ENCODE measurements around the gene FLT1.

The FLT1 gene

DNA sequence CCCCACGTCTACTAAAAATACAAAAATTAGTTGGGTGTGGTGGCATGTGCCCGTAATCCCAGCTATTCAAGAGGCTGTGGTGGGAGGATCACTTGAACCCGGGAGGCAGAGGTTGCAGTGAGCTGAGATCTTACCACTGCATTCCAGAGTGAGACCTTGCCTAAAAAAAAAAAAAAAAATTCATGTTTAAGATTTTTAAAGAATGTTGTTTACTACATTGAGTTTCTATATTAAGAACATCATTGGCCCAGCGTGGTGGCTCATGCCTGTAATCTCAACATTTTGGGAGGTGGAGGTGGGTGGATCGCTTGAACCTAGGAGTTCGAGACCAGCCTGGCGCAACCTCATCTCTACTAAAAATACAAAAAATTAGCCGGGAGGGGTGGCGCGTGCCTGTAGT, 31.9 kb upstream of the FLT1 start:
- Histone ChIP-seq H3K79me2 (ENCODE audit: control insufficient read depth, low read length) (no peaks in the 10 kb centered on the region), H3K9me3 (ENCODE audit: control insufficient read depth, insufficient read depth, low read length) (no peaks in the 10 kb centered on the region), H3K27ac (ENCODE audit: low read depth, low read length) (no peak overlapping the region), H3K27me3 (ENCODE audit: control insufficient read depth, low read length) (peaks cover 39% of the 10 kb centered on the region), H3K36me3 (ENCODE audit: control insufficient read depth, low read length) (no peaks in the 10 kb centered on the region), H4K20me1 (ENCODE audit: control insufficient read depth, insufficient read depth, low read depth, low read length) (no peaks in the 10 kb centered on the region), H3F3A (ENCODE audit: control insufficient read depth, insufficient read depth) (no peaks in the 10 kb centered on the region), H3K4me2 (ENCODE audit: low read length) (peak overlapping the region; percentile 87; the same call in 1 of the 2 replicates), H3K4me1 (ENCODE audit: control insufficient read depth, low read length) (peaks cover 71% of the 10 kb centered on the region), H3K9me2 (replicated peaks; ENCODE audit: control insufficient read depth, low read length) (no peaks in the 10 kb centered on the region), H3K4me3 (ENCODE audit: low read length) (no peak overlapping the region)
- TF ChIP-seq EZH2phosphoT487 (IDR thresholded peaks at IDR 0.05; ENCODE audit: borderline replicate concordance, low read length), result no peak
- TF ChIP-seq, protein P1, sequence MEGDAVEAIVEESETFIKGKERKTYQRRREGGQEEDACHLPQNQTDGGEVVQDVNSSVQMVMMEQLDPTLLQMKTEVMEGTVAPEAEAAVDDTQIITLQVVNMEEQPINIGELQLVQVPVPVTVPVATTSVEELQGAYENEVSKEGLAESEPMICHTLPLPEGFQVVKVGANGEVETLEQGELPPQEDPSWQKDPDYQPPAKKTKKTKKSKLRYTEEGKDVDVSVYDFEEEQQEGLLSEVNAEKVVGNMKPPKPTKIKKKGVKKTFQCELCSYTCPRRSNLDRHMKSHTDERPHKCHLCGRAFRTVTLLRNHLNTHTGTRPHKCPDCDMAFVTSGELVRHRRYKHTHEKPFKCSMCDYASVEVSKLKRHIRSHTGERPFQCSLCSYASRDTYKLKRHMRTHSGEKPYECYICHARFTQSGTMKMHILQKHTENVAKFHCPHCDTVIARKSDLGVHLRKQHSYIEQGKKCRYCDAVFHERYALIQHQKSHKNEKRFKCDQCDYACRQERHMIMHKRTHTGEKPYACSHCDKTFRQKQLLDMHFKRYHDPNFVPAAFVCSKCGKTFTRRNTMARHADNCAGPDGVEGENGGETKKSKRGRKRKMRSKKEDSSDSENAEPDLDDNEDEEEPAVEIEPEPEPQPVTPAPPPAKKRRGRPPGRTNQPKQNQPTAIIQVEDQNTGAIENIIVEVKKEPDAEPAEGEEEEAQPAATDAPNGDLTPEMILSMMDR (IDR thresholded peaks at IDR 0.05; ENCODE audit: low read depth, low read length, poor library complexity, severe bottlenecking), result no peak

DNA sequence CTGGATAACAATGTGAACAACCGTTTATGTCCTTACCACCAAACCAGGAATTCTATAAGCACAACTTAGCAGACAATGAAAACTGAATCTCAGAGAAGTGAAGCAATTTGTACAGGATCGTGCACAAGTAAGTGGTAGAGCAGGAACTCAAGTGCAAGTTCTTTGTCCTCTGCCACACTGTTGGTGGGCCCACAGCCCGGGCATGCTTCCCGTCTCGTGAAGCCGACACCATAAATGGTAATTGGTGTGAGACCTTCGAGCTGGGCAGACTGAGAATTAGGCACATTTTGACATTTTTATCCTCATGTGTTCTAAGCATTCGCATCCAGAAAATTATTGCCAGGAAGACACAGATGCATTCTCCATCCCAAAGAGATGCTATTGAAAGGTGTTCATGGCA, 27.9 kb upstream of the FLT1 start:
- no peaks in the 10 kb centered on the region for H3K79me2 ChIP-seq (ENCODE audit: control insufficient read depth, low read length)
- no peaks in the 10 kb centered on the region for H3K9me2 ChIP-seq (replicated peaks; ENCODE audit: control insufficient read depth, low read length)
- no peaks in the 10 kb centered on the region for H4K20me1 ChIP-seq (ENCODE audit: control insufficient read depth, insufficient read depth, low read depth, low read length)
- H3K9me3 ChIP-seq (ENCODE audit: control insufficient read depth, insufficient read depth, low read length), result no peaks in the 10 kb centered on the region
- no peaks in the 10 kb centered on the region for H3K36me3 ChIP-seq (ENCODE audit: control insufficient read depth, low read length)
- H3K4me3 ChIP-seq (ENCODE audit: low read length), result no peak overlapping the region
- peaks cover 26% of the 10 kb centered on the region for H3K27me3 ChIP-seq (ENCODE audit: control insufficient read depth, low read length)
- peaks cover 40% of the 10 kb centered on the region for H3K4me1 ChIP-seq (ENCODE audit: control insufficient read depth, low read length)
- TF ChIP-seq EZH2phosphoT487 (IDR thresholded peaks at IDR 0.05; ENCODE audit: borderline replicate concordance, low read length), result no peak
- H3K27ac ChIP-seq (ENCODE audit: low read depth, low read length), result no peak overlapping the region
- H3K4me2 ChIP-seq (ENCODE audit: low read length), result no peak overlapping the region
- no peaks in the 10 kb centered on the region for H3F3A ChIP-seq (ENCODE audit: control insufficient read depth, insufficient read depth)

DNA sequence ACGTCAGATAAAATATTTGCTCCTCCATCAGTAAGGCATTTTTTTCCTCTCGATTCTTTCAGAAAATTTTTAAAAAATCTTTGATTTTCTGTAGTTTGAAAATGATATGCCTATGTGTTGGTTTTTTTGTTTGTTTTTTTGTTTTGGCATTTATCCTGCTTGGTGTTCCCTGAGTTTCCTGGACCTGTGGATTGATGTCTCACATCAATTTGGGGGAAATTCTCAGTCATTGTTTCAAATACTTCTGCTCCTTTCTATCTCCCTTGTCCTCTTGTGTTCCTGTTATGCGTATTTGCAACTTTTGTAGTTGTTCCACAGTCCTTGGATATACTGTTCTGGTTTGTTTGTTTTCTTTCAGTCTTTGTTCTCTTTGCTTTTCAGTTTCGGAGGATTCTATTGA, 18.8 kb upstream of the FLT1 start:
- no peaks in the 10 kb centered on the region for H3K9me2 ChIP-seq (replicated peaks; ENCODE audit: control insufficient read depth, low read length)
- no peaks in the 10 kb centered on the region for H3F3A ChIP-seq (ENCODE audit: control insufficient read depth, insufficient read depth)
- TF ChIP-seq, protein P1 (IDR thresholded peaks at IDR 0.05; ENCODE audit: low read depth, low read length, poor library complexity, severe bottlenecking), result no peak
- no peak for TF ChIP-seq EZH2phosphoT487 (IDR thresholded peaks at IDR 0.05; ENCODE audit: borderline replicate concordance, low read length)
- no peaks in the 10 kb centered on the region for H3K27me3 ChIP-seq (ENCODE audit: control insufficient read depth, low read length)
- no peak overlapping the region for H3K4me2 ChIP-seq (ENCODE audit: low read length)
- no peaks in the 10 kb centered on the region for H3K36me3 ChIP-seq (ENCODE audit: control insufficient read depth, low read length)
- H3K79me2 ChIP-seq (ENCODE audit: control insufficient read depth, low read length), result no peaks in the 10 kb centered on the region
- no peaks in the 10 kb centered on the region for H3K9me3 ChIP-seq (ENCODE audit: control insufficient read depth, insufficient read depth, low read length)
- H3K27ac ChIP-seq (ENCODE audit: low read depth, low read length), result no peak overlapping the region
- H4K20me1 ChIP-seq (ENCODE audit: control insufficient read depth, insufficient read depth, low read depth, low read length), result no peaks in the 10 kb centered on the region
- H3K4me3 ChIP-seq (ENCODE audit: low read length), result no peak overlapping the region
- no peaks in the 10 kb centered on the region for H3K4me1 ChIP-seq (ENCODE audit: control insufficient read depth, low read length)

DNA sequence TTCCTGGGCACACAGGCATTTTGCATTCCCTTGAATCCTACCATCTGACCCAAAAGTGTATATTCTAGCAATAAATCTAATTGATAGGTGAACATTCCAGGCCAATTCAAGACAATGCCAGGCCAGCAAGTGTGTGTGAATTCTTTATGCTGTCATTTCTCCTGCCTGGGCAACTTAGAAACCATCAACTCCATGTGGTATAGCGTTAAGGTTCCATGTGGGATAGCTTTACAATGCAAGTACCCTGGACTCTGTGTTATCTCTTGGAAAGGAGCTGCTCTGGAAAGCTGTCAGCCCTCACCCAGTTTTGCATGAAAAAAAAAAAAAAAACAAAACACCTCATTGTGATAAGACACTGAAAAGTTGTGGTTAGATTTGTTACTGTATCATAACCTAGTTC, 15.6 kb upstream of the FLT1 start:
- Histone ChIP-seq H3K79me2 (ENCODE audit: control insufficient read depth, low read length) (no peaks in the 10 kb centered on the region), H4K20me1 (ENCODE audit: control insufficient read depth, insufficient read depth, low read depth, low read length) (no peaks in the 10 kb centered on the region), H3K4me2 (ENCODE audit: low read length) (no peak overlapping the region), H3K9me2 (replicated peaks; ENCODE audit: control insufficient read depth, low read length) (no peaks in the 10 kb centered on the region), H3K36me3 (ENCODE audit: control insufficient read depth, low read length) (no peaks in the 10 kb centered on the region), H3K4me1 (ENCODE audit: control insufficient read depth, low read length) (peaks cover 2% of the 10 kb centered on the region), H3K27me3 (ENCODE audit: control insufficient read depth, low read length) (no peaks in the 10 kb centered on the region), H3K27ac (ENCODE audit: low read depth, low read length) (no peak overlapping the region), H3K4me3 (ENCODE audit: low read length) (no peak overlapping the region), H3K9me3 (ENCODE audit: control insufficient read depth, insufficient read depth, low read length) (no peaks in the 10 kb centered on the region), H3F3A (ENCODE audit: control insufficient read depth, insufficient read depth) (no peaks in the 10 kb centered on the region)
- TF ChIP-seq, protein P1 (IDR thresholded peaks at IDR 0.05; ENCODE audit: low read depth, low read length, poor library complexity, severe bottlenecking), result no peak
- no peak for TF ChIP-seq EZH2phosphoT487 (IDR thresholded peaks at IDR 0.05; ENCODE audit: borderline replicate concordance, low read length)

Data from DOHH2 (cell line).